ENCODE data around the gene UCK2.

DNA sequence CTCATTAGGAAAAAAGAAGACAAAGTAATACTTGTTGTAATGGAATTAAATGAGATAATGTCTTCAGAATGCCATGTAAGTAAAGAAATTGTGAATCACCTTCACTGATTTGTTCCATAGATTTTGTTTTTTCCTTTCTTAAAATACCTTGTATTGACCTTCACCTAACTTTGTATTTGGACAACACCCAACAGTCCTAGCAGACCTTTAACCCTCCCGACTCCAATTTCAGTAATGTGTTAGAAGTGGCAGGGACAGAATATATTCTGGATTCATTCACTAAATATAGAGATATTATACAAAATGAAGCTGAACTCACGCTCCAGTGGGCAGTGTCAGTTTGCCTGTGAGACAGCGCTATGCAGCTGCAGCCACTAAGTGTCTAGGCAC is 57.9 kb downstream of the UCK2 start:
- TF ChIP-seq POLR2AphosphoS5 (IDR thresholded peaks at IDR 0.05; ENCODE audit: low read depth) (no peak), CTCF (conservative IDR thresholded peaks at IDR 0.05; ENCODE audit: low read depth in 2 of 2) (no peak), EZH2 (IDR thresholded peaks at IDR 0.05; ENCODE audit: low read depth, unreplicated experiment) (no peak), ZNF114 (CRISPR knock-in tag; IDR thresholded peaks at IDR 0.05) (no peak), ZNF331 (CRISPR knock-in tag; IDR thresholded peaks at IDR 0.05; ENCODE audit: low read depth) (no peak), CREB1 (CRISPR knock-in tag; IDR thresholded peaks at IDR 0.05; ENCODE audit: low read depth) (no peak), ETS1 (IDR thresholded peaks at IDR 0.05) (no peak), EZH2phosphoT487 (IDR thresholded peaks at IDR 0.05; ENCODE audit: unreplicated experiment) (no peak), REST (IDR thresholded peaks at IDR 0.05; ENCODE audit: unreplicated experiment) (no peak)
